Measurements from ENCODE around the gene TCF23. TPM values are rescaled to one million over a fixed set of nuclear protein-coding genes. Genes with fewer than 3 reads are reported as not detected.
"Not testable (repeated sequence)": the region's sequence is repeated elsewhere in the genome, so short reads cannot be mapped to it uniquely, and the experiment has no call there.

The TCF23 gene
- total and polyA plus RNA-seq, 9 donors = 8.4 to 72.2 (median 41.7) TPM

GRCh38 chr2:27175330-27175729 lies 26.5 kb downstream of the TCF23 start:
- Histone ChIP-seq H3K4me3 (no peak overlapping the region), H3K36me3 (no peaks in the 10 kb centered on the region), H3K27me3 (no peaks in the 10 kb centered on the region), H3K27ac (no peak overlapping the region), H3K4me1 (ENCODE audit: insufficient read depth) (peaks cover 9% of the 10 kb centered on the region), H3K9me3 (no peaks in the 10 kb centered on the region)
- WGBS, 3 donors = 57 to 58% (median 57%) methylated on average over 8 of the region's 8 CpGs
- intact Hi-C loops (cut with DNase I) = no loop called here
- TF ChIP-seq POLR2A (IDR thresholded peaks at IDR 0.05) (no peak), EP300 (IDR thresholded peaks at IDR 0.05) (no peak), CTCF (IDR thresholded peaks at IDR 0.05) (no peak)
- DNase-seq = peak in 2 of 5 donors; percentile 52 to 69

- H3K36me3 ChIP-seq; DNase-seq; H3K27me3 ChIP-seq; H3K9me3 ChIP-seq; H3K27ac ChIP-seq; H3K4me1 ChIP-seq (ENCODE audit: insufficient read depth); intact Hi-C loops (cut with DNase I); H3K4me3 ChIP-seq: not testable (repeated sequence)
- WGBS, 3 donors = 92 to 98% (median 94%) methylated on average over 4 of the region's 4 CpGs
Measured at GRCh38 chr2:27175781-27176180, 27.0 kb downstream of the TCF23 start.

- Histone ChIP-seq H3K27me3 (no peaks in the 10 kb centered on the region), H3K4me3 (no peak overlapping the region), H3K4me1 (ENCODE audit: insufficient read depth) (peaks cover 14% of the 10 kb centered on the region), H3K36me3 (no peaks in the 10 kb centered on the region), H3K27ac (no peak overlapping the region), H3K9me3 (no peaks in the 10 kb centered on the region)
- intact Hi-C loops (cut with DNase I) = no loop called here
- 68 to 82% (median 71%) methylated on average over 15 of the region's 15 CpGs for WGBS, 3 donors
- DNase-seq = no peak
- TF ChIP-seq POLR2A (IDR thresholded peaks at IDR 0.05) (no peak), EP300 (IDR thresholded peaks at IDR 0.05) (no peak), CTCF (IDR thresholded peaks at IDR 0.05) (no peak)
Measured at GRCh38 chr2:27177441-27178351, 28.9 kb downstream of the TCF23 start.

GRCh38 chr2:27178469-27178868 lies 29.7 kb downstream of the TCF23 start:
- no peak for DNase-seq
- H3K4me1 ChIP-seq (ENCODE audit: insufficient read depth) = peaks cover 16% of the 10 kb centered on the region
- no peak overlapping the region for H3K4me3 ChIP-seq
- H3K27me3 ChIP-seq = no peaks in the 10 kb centered on the region
- TF ChIP-seq POLR2A (IDR thresholded peaks at IDR 0.05) = no peak
- TF ChIP-seq EP300 (IDR thresholded peaks at IDR 0.05) = no peak
- TF ChIP-seq CTCF (IDR thresholded peaks at IDR 0.05) = no peak
- 94 to 97% (median 96%) methylated on average over 3 of the region's 3 CpGs for WGBS, 3 donors
- H3K36me3 ChIP-seq = no peaks in the 10 kb centered on the region
- H3K9me3 ChIP-seq = no peaks in the 10 kb centered on the region
- no peak overlapping the region for H3K27ac ChIP-seq
- intact Hi-C loops (cut with DNase I) = no loop called here

GRCh38 chr2:27179344-27180000 lies 30.7 kb downstream of the TCF23 start:
- WGBS, 3 donors = 31 to 49% (median 35%) methylated on average over 3 of the region's 3 CpGs
- intact Hi-C loops (cut with DNase I) = no loop called here
- Histone ChIP-seq H3K27me3 (no peaks in the 10 kb centered on the region), H3K36me3 (no peaks in the 10 kb centered on the region), H3K27ac (peak overlapping the region in 1 of 2 donors; percentile 13), H3K4me1 (ENCODE audit: insufficient read depth) (peaks cover 19% of the 10 kb centered on the region), H3K9me3 (no peaks in the 10 kb centered on the region), H3K4me3 (no peak overlapping the region)
- TF ChIP-seq EP300 (IDR thresholded peaks at IDR 0.05) (no peak), CTCF (IDR thresholded peaks at IDR 0.05) (no peak), POLR2A (IDR thresholded peaks at IDR 0.05) (no peak)
- no peak for DNase-seq
